ENCODE measurements around the gene CBY3.

- TF ChIP-seq SUZ12 (IDR thresholded peaks at IDR 0.05; ENCODE audit: extremely low read depth, insufficient read depth, insufficient read length) (no peak), ZNF274 (IDR thresholded peaks at IDR 0.05; ENCODE audit: low read depth, low read length) (no peak), YY1 (IDR thresholded peaks at IDR 0.05; ENCODE audit: insufficient read depth, insufficient read length) (no peak)
Measured at GRCh38 chr5:179697993-179698934, 17.4 kb upstream of the CBY3 start.

All from NT2/D1 (cell line).